Measurements from ENCODE around the gene EPAS1. TPM values are rescaled to one million over a fixed set of nuclear protein-coding genes. Genes with fewer than 3 reads are reported as not detected.

The EPAS1 gene
- total and polyA plus RNA-seq, 2 of the 13 experiments (the other 11 are each of a cell fraction or from before 2014, with no cell fraction given) = 47.1 to 182 TPM

DNA sequence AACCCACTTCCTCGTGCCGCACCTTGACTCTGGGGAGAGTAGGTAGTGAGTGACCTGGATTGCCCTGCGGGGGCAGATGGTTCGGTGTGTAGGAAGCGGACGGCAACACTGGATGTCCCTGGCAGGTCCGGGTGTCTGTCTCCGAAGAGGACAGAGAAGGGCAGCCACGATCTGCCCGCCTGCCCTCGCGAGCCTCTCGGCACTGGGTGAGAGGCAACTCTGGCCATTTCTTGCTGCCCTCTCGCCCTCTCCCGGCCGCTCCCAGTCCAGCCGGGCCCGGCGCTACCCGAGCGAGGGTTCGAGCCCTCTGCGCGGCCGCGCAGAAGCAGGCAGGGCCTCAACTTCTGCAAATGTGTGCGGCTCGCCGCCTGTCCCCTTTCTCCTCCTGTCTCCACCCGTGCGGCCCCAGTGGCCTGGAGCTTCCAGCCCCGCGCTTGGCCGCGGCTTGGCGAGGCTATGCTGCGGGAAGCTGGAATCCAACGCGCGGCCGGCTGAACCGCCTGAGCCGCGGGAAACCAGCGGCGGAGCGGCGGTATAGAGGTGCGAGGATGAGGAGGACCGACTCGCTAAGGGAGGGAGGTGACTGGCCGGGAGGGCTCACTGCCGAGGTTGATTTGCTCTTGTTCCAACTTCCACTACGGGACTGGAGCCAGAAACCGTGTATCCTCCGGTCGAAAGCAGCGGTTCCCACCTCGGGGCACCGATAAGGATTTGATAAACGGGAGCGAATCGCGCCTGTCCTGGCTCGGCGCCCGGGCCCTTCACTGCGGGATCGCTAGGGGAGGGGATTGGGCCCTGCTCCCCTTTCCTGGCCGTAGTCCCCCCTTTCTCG lies 1.5 kb downstream of the EPAS1 start (continued):
- TF ChIP-seq ZNF317 (CRISPR knock-in tag; IDR thresholded peaks at IDR 0.05) (no peak; the same call in 1 of the 2 replicates), BHLHE40 (IDR thresholded peaks at IDR 0.05; ENCODE audit: low read length) (no peak), MYNN (CRISPR knock-in tag; IDR thresholded peaks at IDR 0.05; ENCODE audit: low read depth) (no peak), ZNF556 (CRISPR knock-in tag; IDR thresholded peaks at IDR 0.05; ENCODE audit: borderline replicate concordance) (no peak; the same call in 1 of the 2 replicates), ZBTB7B (CRISPR knock-in tag; IDR thresholded peaks at IDR 0.05) (0 out of 2 replicates have a peak, but pooled peaks have one; percentile 6), CBX2 (IDR thresholded peaks at IDR 0.05; ENCODE audit: low read depth, low read length) (no peak; the same call in 1 of the 2 replicates), CBX2 (CRISPR knock-in tag; IDR thresholded peaks at IDR 0.05; ENCODE audit: low read depth) (no peak), ATRX (CRISPR knock-in tag; IDR thresholded peaks at IDR 0.05; ENCODE audit: borderline replicate concordance) (no peak), KDM3A (CRISPR knock-in tag; IDR thresholded peaks at IDR 0.05; ENCODE audit: low read depth) (no peak), TBX2 (CRISPR knock-in tag; IDR thresholded peaks at IDR 0.05; ENCODE audit: borderline replicate concordance) (no peak), ZFP1 (CRISPR knock-in tag; IDR thresholded peaks at IDR 0.05) (no peak), HNRNPK (IDR thresholded peaks at IDR 0.05; ENCODE audit: low read depth, low read length, poor library complexity, severe bottlenecking) (no peak), EZH2 (conservative IDR thresholded peaks at IDR 0.05; ENCODE audit: low read depth, low read length) (no peak), ZNF674 (CRISPR knock-in tag; IDR thresholded peaks at IDR 0.05; ENCODE audit: low read depth) (no peak), ZFP36 (IDR thresholded peaks at IDR 0.05; ENCODE audit: borderline replicate concordance, low read depth, low read length, partially characterized antibody) (no peak), ZNF792 (CRISPR knock-in tag; IDR thresholded peaks at IDR 0.05) (no peak), NFE2L1 (CRISPR knock-in tag; IDR thresholded peaks at IDR 0.05; ENCODE audit: borderline replicate concordance) (peak; percentile 17; the same call in 1 of the 2 replicates)
- TF ChIP-seq, protein P1, sequence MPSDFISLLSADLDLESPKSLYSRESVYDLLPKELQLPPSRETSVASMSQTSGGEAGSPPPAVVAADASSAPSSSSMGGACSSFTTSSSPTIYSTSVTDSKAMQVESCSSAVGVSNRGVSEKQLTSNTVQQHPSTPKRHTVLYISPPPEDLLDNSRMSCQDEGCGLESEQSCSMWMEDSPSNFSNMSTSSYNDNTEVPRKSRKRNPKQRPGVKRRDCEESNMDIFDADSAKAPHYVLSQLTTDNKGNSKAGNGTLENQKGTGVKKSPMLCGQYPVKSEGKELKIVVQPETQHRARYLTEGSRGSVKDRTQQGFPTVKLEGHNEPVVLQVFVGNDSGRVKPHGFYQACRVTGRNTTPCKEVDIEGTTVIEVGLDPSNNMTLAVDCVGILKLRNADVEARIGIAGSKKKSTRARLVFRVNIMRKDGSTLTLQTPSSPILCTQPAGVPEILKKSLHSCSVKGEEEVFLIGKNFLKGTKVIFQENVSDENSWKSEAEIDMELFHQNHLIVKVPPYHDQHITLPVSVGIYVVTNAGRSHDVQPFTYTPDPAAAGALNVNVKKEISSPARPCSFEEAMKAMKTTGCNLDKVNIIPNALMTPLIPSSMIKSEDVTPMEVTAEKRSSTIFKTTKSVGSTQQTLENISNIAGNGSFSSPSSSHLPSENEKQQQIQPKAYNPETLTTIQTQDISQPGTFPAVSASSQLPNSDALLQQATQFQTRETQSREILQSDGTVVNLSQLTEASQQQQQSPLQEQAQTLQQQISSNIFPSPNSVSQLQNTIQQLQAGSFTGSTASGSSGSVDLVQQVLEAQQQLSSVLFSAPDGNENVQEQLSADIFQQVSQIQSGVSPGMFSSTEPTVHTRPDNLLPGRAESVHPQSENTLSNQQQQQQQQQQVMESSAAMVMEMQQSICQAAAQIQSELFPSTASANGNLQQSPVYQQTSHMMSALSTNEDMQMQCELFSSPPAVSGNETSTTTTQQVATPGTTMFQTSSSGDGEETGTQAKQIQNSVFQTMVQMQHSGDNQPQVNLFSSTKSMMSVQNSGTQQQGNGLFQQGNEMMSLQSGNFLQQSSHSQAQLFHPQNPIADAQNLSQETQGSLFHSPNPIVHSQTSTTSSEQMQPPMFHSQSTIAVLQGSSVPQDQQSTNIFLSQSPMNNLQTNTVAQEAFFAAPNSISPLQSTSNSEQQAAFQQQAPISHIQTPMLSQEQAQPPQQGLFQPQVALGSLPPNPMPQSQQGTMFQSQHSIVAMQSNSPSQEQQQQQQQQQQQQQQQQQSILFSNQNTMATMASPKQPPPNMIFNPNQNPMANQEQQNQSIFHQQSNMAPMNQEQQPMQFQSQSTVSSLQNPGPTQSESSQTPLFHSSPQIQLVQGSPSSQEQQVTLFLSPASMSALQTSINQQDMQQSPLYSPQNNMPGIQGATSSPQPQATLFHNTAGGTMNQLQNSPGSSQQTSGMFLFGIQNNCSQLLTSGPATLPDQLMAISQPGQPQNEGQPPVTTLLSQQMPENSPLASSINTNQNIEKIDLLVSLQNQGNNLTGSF (CRISPR knock-in tag; IDR thresholded peaks at IDR 0.05) = no peak
- TF ChIP-seq, protein P2, sequence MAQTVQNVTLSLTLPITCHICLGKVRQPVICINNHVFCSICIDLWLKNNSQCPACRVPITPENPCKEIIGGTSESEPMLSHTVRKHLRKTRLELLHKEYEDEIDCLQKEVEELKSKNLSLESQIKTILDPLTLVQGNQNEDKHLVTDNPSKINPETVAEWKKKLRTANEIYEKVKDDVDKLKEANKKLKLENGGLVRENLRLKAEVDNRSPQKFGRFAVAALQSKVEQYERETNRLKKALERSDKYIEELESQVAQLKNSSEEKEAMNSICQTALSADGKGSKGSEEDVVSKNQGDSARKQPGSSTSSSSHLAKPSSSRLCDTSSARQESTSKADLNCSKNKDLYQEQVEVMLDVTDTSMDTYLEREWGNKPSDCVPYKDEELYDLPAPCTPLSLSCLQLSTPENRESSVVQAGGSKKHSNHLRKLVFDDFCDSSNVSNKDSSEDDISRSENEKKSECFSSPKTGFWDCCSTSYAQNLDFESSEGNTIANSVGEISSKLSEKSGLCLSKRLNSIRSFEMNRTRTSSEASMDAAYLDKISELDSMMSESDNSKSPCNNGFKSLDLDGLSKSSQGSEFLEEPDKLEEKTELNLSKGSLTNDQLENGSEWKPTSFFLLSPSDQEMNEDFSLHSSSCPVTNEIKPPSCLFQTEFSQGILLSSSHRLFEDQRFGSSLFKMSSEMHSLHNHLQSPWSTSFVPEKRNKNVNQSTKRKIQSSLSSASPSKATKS (CRISPR knock-in tag; IDR thresholded peaks at IDR 0.05) = no peak
- TF ChIP-seq, protein P3, sequence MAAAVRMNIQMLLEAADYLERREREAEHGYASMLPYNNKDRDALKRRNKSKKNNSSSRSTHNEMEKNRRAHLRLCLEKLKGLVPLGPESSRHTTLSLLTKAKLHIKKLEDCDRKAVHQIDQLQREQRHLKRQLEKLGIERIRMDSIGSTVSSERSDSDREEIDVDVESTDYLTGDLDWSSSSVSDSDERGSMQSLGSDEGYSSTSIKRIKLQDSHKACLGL (CRISPR knock-in tag; IDR thresholded peaks at IDR 0.05) = no peak; the same call in 1 of the 2 replicates
- TF ChIP-seq, protein P4, sequence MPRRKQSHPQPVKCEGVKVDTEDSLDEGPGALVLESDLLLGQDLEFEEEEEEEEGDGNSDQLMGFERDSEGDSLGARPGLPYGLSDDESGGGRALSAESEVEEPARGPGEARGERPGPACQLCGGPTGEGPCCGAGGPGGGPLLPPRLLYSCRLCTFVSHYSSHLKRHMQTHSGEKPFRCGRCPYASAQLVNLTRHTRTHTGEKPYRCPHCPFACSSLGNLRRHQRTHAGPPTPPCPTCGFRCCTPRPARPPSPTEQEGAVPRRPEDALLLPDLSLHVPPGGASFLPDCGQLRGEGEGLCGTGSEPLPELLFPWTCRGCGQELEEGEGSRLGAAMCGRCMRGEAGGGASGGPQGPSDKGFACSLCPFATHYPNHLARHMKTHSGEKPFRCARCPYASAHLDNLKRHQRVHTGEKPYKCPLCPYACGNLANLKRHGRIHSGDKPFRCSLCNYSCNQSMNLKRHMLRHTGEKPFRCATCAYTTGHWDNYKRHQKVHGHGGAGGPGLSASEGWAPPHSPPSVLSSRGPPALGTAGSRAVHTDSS (CRISPR knock-in tag; conservative IDR thresholded peaks at IDR 0.05) = no peak
